K562 (cell line): Measurements from ENCODE around the gene SKOR1. TPM values are rescaled to one million over a fixed set of nuclear protein-coding genes. Genes with fewer than 3 reads are reported as not detected.

Experiments
- CHD1 ChIP-seq: fragments of 200-600 bp; sonication (generic); IDR thresholded peaks from one replicate; pipeline ENCODE4 v1.6.1; 2012; ENCODE audit warnings: mild to moderate bottlenecking, moderate library complexity, low read length, inconsistent platforms
- DIDO1 ChIP-seq: fragments of 450-650 bp; IDR thresholded peaks from 2 replicates; pipeline ENCODE4 v1.6.1; 2016; ENCODE audit warnings: low read depth, missing biosample characterization, missing genetic modification characterization
- ETV6 ChIP-seq, 3 experiments: fragments of 150-350 bp in 1 of 3; sonication (generic) in 1 of 3; formaldehyde crosslinking in 1 of 3; IDR thresholded peaks; 2 replicates each; pipeline versions ENCODE4 v1.6.1 to v1.8.0; 2014 to 2022; ENCODE audit warnings: borderline replicate concordance in 2 of 3, low read depth in 2 of 3, antibody characterized with exemption in 1 of 3, low read length in 1 of 3, mild to moderate bottlenecking in 1 of 3, missing genetic modification reagents in 1 of 3
- GTF2B ChIP-seq: IDR thresholded peaks from 2 replicates; pipeline ENCODE4 v1.6.1; 2011; ENCODE audit not compliant: insufficient read length; ENCODE audit errors: extremely low read depth
- HDAC3 ChIP-seq: fragments of 450-650 bp; IDR thresholded peaks from 2 replicates; pipeline ENCODE4 v1.6.1; 2018; ENCODE audit warnings: borderline replicate concordance, mild to moderate bottlenecking, moderate library complexity; ENCODE audit not compliant: partially characterized antibody
- MTA3 ChIP-seq: fragments of 450-650 bp; formaldehyde crosslinking; IDR thresholded peaks from 2 replicates; pipeline ENCODE4 v1.6.1; 2017; ENCODE audit warnings: mild to moderate bottlenecking, borderline replicate concordance
- NFXL1 ChIP-seq: fragments of 450-650 bp; formaldehyde crosslinking; IDR thresholded peaks from 2 replicates; pipeline ENCODE4 v1.4.0; 2021; ENCODE audit warnings: mild to moderate bottlenecking
- PHF8 ChIP-seq: fragments of 200-600 bp; sonication (generic); IDR thresholded peaks from 2 replicates; pipeline ENCODE4 v1.6.1; 2012; ENCODE audit warnings: mixed run types, mild to moderate bottlenecking, inconsistent platforms, low read length, moderate library complexity, borderline replicate concordance
- REST ChIP-seq, 2 experiments: fragments of 450-650 bp; formaldehyde crosslinking in 1 of 2; IDR thresholded peaks; 2 replicates each; pipeline versions ENCODE4 v1.4.0 to v1.6.1; 2014 to 2020; ENCODE audit warnings: mild to moderate bottlenecking in 2 of 2, borderline replicate concordance in 1 of 2, low read depth in 1 of 2
- SMAD2 ChIP-seq: fragments of 150-350 bp; IDR thresholded peaks from 2 replicates; pipeline ENCODE4 v1.6.1; 2014; ENCODE audit warnings: low read depth, mild to moderate bottlenecking, low read length
- XRCC4 ChIP-seq: IDR thresholded peaks from one replicate; pipeline ENCODE4 v1.6.1; 2011; ENCODE audit not compliant: insufficient read depth, insufficient read length; ENCODE audit errors: extremely low read depth
- ZBTB5 ChIP-seq: fragments of 450-650 bp; IDR thresholded peaks from 2 replicates; pipeline ENCODE4 v1.6.1; 2017; ENCODE audit warnings: antibody characterized with exemption
- ZC3H4 ChIP-seq: sonication (generic); formaldehyde crosslinking; IDR thresholded peaks from 2 replicates; pipeline ENCODE4 v1.9.0; 2021; ENCODE audit warnings: missing genetic modification reagents, borderline replicate concordance
- ZFPM2 ChIP-seq: fragments of 250-450 bp; sonication (Bioruptor Pico); IDR thresholded peaks from 2 replicates; pipeline ENCODE4 v1.5.1; 2022; ENCODE audit warnings: mild to moderate bottlenecking
- ZNF589 ChIP-seq: fragments of 200-800 bp; sonication (Bioruptor generic); IDR thresholded peaks from 2 replicates; pipeline ENCODE4 v1.6.1; 2016; ENCODE audit warnings: low read depth, missing genetic modification characterization, missing compliant biosample characterization
- polyA plus RNA-seq, 8 experiments: library from polyadenylated mRNA; depleted of rRNA in 4 of 8; stranded (reverse) in 5 of 8; unstranded in 3 of 8; fragments of >200 nt; fragmentation: Nextera tagmentation in 2 of 8; fragmentation: Illumina TruSeq in 1 of 8; extraction: Ambion mirVana in 2 of 8; extraction: Trizol in 1 of 8; gene quantifications; 2 replicates each; pipeline versions ENCODE4 v1.2.1 to v1.2.3, GENCODE V29; 2011 to 2014; ENCODE audit warnings: inconsistent platforms in 1 of 8, missing spikeins in 1 of 8
- total RNA-seq, 7 experiments: library from RNA; depleted of rRNA in 6 of 7; stranded (reverse); fragments of >200 nt in 6 of 7; fragmentation: Illumina TruSeq in 2 of 7; extraction: Trizol in 2 of 7; gene quantifications; 2 replicates each; pipeline versions ENCODE4 v1.2.1 to v1.2.3, GENCODE V29; 2011 to 2021; ENCODE audit warnings: low replicate concordance in 1 of 7

The SKOR1 gene
- total and polyA plus RNA-seq, 9 of the 15 experiments (the other 6 are each of a cell fraction or from before 2014, with no cell fraction given): 0.04 to 0.41 (median 0.09) TPM; not detected in 3

GRCh38 chr15:67882487-67883233 is 57.4 kb downstream of the SKOR1 start (continued):
- TF ChIP-seq ZFPM2 (CRISPR knock-in tag) (no peak), ZNF589 (CRISPR knock-in tag) (peak; percentile 64; the same call in 1 of the 2 replicates), NFXL1 (no peak), CHD1 (no peak), GTF2B (no peak), SMAD2 (no peak), MTA3 (no peak), DIDO1 (tag) (no peak), REST (IDR thresholded peaks at IDR 0.05; ENCODE audit: borderline replicate concordance) (peak; percentile 17; the same call in 1 of the 2 replicates), REST (CRISPR knock-in tag; IDR thresholded peaks at IDR 0.05; ENCODE audit: low read depth) (no peak), ETV6 (IDR thresholded peaks at IDR 0.05; ENCODE audit: borderline replicate concordance in 1 of 2, low read depth in 2 of 2, low read length in 1 of 2) (0 out of 4 replicates have a peak, but pooled peaks of 1 of the 2 experiments have one; percentile 44), ETV6 (CRISPR knock-in tag; IDR thresholded peaks at IDR 0.05; ENCODE audit: borderline replicate concordance) (no peak), XRCC4 (no peak), ZBTB5 (no peak), HDAC3 (peak; percentile 9), ZC3H4 (CRISPR knock-in tag) (no peak), PHF8 (no peak; the same call in 1 of the 2 replicates)
